D721Med (cell line): ENCODE data around the gene ALKBH5.

Source experiments
- DNase-seq: peaks from one replicate; pipeline ENCODE4 v3.0.0; 2011; ENCODE audit warnings: low spot score; ENCODE audit not compliant: insufficient read length
- FAIRE-seq: peaks from 2 replicates; lab custom pipeline; 2011; peaks lifted over from hg19 to GRCh38; lab: Jason Lieb, UNC
- TF ChIP-seq, protein P1 (sequence below): IDR thresholded peaks from 2 replicates; pipeline ENCODE4 v1.5.1; 2012; ENCODE audit warnings: mild to moderate bottlenecking, control low read depth; ENCODE audit not compliant: insufficient read depth; ENCODE audit errors: missing control alignments

ALKBH5 gene

DNA sequence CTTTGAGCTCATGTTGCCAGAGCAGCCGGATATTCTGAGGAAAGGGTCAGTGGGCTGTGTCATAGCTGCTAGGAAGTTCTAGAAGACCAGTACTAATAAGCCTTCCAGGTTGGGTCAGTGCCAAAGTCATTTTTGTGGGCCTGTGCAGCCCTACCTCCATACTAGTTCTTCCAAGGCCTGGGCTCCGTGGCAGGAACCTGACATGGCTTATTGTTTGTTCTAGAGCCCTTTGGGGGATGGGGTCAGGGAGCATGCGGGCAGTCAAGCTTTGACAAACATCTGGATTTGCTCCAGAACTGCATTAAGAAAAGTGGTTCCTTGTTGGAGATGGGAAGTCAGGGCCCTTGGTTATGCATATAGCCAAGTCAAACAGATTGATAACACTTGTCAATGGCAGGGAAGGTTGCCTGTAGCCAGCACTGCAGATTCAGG is 7.6 kb downstream of the ALKBH5 start:
- TF ChIP-seq, protein P1, sequence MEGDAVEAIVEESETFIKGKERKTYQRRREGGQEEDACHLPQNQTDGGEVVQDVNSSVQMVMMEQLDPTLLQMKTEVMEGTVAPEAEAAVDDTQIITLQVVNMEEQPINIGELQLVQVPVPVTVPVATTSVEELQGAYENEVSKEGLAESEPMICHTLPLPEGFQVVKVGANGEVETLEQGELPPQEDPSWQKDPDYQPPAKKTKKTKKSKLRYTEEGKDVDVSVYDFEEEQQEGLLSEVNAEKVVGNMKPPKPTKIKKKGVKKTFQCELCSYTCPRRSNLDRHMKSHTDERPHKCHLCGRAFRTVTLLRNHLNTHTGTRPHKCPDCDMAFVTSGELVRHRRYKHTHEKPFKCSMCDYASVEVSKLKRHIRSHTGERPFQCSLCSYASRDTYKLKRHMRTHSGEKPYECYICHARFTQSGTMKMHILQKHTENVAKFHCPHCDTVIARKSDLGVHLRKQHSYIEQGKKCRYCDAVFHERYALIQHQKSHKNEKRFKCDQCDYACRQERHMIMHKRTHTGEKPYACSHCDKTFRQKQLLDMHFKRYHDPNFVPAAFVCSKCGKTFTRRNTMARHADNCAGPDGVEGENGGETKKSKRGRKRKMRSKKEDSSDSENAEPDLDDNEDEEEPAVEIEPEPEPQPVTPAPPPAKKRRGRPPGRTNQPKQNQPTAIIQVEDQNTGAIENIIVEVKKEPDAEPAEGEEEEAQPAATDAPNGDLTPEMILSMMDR, result no peak
- DNase-seq (no peak), FAIRE-seq (no peak)

DNA sequence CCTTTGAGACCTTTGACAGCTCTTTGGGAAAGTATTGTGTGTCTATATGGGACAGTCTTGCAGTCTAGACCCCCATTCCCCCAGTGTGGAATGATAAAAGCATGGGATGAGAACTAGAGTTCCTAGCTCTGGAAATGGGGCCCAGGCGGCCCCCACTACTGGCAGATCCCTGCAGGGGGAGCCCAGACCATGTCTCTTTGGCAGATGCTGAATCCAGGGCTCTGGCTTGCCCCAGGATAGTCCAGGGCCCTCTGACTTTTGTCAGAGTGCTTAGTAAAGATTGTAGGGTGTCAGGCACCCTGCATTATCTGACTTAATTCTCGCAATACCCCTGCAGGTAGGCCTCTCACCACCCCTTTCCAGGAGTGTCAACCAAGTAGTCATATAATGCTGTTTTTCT is 8.3 kb downstream of the ALKBH5 start:
- DNase-seq, result no peak
- FAIRE-seq, result no peak

DNA sequence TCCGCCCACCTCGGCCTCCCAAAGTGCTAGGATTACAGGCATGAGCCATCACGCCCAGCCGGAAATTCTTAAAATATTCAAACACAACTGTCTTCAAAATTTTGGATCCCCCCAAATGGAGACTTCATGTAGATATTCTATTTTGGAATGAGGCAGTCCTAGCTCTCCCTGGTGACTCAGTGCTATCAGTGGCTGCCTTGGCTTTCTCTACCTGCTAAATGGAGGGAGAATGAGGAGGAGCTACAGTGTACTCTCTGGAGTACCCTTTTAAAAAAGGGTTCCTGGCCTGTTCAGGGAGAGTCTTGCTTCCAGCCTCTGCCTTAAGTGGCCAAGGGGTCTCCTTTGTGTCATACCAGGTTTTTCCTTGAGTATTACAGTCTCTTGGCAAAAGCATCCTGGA is 10.8 kb downstream of the ALKBH5 start:
- no peak for DNase-seq
- TF ChIP-seq, protein P1, result no peak
- FAIRE-seq, result no peak

More for the DNA sequence above, 8.3 kb downstream of the ALKBH5 start:
- TF ChIP-seq, protein P1, result no peak

DNA sequence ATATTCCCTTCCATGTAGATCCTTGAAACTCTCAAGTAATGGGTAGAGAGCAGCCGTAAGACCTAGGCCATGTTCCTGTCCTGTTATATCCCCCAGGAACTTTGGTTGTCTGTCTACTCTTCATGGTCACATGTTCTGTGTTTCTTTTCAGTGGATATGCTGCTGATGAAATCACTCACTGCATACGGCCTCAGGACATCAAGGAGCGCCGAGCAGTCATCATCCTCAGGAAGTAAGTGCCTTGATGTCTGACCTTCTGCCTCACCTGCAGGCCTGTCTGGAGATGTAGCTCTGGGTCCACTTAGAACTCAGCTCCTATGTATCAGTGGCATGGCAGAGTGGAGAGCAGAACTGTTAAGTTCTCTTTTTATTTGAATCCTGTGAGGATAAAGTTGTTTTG is 11.2 kb downstream of the ALKBH5 start:
- TF ChIP-seq, protein P1, result no peak
- no peak for DNase-seq
- no peak for FAIRE-seq

DNA sequence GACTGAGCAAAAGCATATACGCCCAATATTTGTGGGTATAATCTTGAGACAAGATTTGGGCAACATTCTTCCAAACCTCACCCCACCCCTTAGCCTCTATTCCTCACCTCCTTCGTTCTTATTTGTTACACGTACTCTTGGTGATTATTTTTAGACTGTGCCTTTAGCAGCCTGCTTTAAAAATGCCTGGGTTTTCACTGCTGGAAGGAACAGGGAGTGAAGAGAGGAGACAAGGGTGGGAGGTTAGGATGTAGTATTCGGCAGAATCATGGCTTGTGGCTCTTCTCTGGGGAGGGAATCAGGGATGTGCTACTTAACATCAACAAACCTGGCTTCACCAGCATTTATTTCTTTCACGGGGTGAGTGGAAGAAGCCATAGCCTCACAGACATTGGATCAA is 11.6 kb downstream of the ALKBH5 start:
- DNase-seq, result no peak
- TF ChIP-seq, protein P1, result no peak
- no peak for FAIRE-seq

DNA sequence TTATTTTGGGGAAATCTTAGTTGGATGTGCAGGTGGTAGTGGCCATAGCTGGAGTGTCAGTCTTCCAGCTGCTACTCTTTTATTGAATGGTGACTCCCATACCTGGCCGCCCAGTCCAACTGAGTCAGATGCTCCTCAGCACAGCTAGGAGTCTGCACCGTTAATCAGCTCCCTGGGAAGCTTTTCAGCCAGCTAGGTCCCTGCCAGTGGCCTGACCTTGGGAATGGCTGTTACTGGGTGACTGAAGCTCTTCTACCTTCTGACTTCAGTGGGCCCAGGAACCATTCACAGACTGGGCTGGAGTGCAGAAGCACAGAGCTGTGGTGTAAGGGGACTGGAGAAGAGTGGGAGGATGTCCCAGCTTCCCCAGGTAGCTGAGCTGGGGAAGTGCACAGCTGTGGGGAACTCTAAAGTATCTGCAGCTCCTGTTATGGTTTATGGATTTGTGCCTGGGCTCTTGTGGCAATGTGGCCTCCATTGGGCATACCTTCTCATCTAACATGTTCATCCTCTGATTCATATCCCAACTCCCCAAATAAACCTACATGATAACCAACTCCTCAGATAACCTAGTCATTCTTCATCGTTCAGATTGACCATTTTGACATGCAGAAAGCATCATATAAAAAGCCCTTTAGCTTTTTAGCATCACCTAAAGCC is 14.0 kb downstream of the ALKBH5 start:
- TF ChIP-seq, protein P1, result no peak
- DNase-seq (no peak), FAIRE-seq (no peak)

DNA sequence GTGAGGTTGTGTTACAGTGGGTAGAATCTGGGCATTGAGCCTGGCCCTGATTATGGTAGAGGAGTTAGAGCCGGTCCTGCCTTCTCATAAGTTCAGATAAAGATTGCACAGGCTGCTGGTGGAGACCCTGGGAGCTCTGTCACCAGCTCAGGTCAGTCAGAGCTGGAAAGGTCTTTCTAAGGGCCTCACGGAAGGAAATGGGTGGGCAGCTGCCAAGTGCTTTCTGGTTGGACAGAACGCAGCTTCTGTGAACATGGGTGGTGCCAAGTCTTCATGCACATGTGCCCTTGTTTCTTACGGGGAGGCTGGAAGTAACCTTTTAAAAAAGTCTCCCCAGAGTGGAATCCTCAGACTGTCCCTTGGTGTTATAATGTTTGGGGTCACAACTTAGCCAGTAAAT is 14.9 kb downstream of the ALKBH5 start:
- TF ChIP-seq, protein P1, result no peak
- FAIRE-seq (no peak), DNase-seq (no peak)
